Amygdala (tissue), 56 donors: ENCODE measurements around the gene ANKRD55.
"Not testable (repeated sequence)": the region's sequence is repeated elsewhere in the genome, so short reads cannot be mapped to it uniquely, and the experiment has no call there.

Experiments
- DNase-seq, 56 donors: peaks; one replicate each; lab custom pipeline; 2025; lab: John Stamatoyannopoulos, UW

ANKRD55 gene

DNA sequence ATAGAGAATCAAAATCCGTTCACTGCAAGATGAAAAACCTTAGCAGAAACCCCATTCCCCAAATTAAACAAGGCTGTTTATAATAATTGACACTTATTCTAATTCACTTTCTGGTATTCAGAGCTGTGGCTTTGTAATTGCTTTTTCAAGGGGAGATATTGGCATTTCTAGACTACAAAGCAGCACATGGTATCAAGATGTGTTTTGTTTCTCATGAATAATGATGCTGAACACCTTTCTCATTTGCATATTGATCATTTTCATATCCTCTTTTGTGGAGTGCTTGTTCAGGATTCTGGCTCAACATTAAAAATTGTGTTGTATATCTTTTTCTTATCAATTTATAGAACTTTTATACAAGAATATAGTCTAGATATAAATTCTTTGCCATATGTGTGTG is 22.4 kb upstream of the ANKRD55 start:
- no peak for DNase-seq

GRCh38 chr5:56253924-56254323 is 20.8 kb upstream of the ANKRD55 start:
- no peak for DNase-seq

GRCh38 chr5:56253126-56253525 is 20.0 kb upstream of the ANKRD55 start:
- no peak for DNase-seq

DNA sequence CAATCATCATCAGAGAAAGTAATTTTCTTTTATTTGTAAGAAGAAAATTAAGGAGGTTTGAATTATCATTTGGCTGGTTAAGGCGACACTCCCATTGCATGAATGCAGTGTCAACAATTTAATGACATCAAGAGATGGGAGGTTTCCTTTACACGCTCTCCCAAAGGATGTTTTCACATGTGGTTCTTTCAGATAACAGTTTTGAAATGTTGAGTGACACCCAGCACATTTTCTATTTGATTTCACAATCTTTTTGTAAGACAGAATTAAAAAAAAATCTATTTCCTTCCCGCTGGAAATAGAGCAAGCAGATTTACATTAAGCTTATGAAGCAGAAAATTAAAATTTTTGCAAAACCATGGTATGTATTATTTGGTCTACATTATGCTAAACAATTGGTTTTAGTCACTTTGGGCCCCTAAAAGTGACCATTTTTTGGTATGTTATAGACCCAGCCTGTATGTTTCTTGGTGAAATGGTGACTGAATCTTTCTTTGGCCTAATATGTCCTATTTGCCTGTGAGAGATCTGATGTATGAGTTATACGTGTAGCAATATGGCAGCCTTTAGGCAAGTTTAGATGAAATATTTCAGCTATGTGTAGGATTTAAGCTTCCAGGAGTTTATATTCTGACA is 18.9 kb upstream of the ANKRD55 start:
- no peak for DNase-seq

GRCh38 chr5:56251440-56251839 is 18.3 kb upstream of the ANKRD55 start:
- DNase-seq = no peak

GRCh38 chr5:56250011-56250410 is 16.9 kb upstream of the ANKRD55 start:
- no peak for DNase-seq

GRCh38 chr5:56249085-56249484 is 16.0 kb upstream of the ANKRD55 start:
- DNase-seq = not testable (repeated sequence)

GRCh38 chr5:56247592-56247991 is 14.5 kb upstream of the ANKRD55 start:
- no peak for DNase-seq

DNA sequence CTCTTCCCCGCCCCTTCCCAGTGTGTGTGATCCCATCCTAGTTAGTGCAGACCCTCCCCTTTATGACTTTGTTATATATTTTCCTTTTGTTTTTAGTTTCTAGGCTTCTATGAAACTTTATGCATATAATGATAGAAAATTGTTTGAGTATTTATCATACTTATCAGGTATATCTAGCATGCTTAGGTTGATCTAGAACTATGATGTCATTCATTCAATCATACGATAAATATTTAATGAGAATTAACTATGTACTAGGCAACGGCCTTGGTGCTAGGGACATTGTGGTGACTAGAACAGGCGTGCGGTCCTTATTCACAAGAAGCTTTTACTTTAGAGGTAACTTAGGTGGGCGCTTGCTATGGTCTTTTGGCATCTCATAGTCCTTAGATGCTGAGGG is 13.6 kb upstream of the ANKRD55 start:
- DNase-seq = no peak

- no peak for DNase-seq
Observed at GRCh38 chr5:56245481-56245880, 12.4 kb upstream of the ANKRD55 start.

- DNase-seq = no peak
Observed at GRCh38 chr5:56244627-56245026, 11.5 kb upstream of the ANKRD55 start.

DNA sequence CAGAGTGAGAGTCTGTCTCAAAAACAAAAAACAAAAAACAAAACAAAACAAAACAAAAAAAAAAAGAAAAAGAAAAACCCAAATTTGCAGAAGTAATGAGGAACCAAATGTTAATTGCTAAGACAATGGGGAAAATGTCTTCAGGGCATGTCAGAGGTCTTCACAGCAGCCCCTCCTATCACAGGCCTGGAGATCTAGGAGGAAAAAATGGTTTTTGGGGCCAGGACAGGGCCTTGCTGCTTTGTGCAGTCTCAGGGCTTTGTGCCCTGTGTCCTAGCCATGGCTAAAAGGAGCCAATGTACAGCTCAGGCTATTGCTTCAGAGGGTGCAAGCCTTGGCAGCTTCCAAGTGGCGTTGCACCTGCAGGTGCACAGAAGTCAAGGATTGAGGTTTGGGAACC is 9.1 kb upstream of the ANKRD55 start:
- not testable (repeated sequence) for DNase-seq

- DNase-seq = no peak
Observed at GRCh38 chr5:56232538-56232937, 592 bp downstream of the ANKRD55 start.

GRCh38 chr5:56230576-56230975 is 2.6 kb downstream of the ANKRD55 start:
- no peak for DNase-seq

GRCh38 chr5:56229111-56229510 is 4.0 kb downstream of the ANKRD55 start:
- DNase-seq = no peak

GRCh38 chr5:56228631-56229030 is 4.5 kb downstream of the ANKRD55 start:
- DNase-seq = no peak

- no peak for DNase-seq
Observed at GRCh38 chr5:56227691-56228090, 5.4 kb downstream of the ANKRD55 start.

- DNase-seq = not testable (repeated sequence)
Observed at GRCh38 chr5:56223298-56223697, 9.8 kb downstream of the ANKRD55 start.

DNA sequence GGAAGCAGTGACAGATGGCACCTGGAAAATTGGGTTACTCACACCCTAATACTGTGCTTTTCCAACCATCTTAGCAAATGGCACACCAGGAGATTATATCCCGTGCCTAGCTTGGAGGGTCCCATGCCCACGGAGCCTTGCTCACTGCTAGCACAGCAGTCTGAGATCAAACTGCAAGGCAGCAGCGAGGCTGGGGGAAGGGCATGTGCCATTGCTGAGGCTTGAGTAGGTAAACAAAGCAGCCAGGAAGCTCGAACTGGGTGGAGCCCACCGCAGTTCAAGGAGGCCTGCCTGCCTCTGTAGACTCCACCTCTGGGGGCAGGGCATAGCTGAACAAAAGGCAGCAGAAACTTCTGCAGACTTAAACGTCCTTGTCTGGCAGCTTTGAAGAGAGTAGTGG is 11.5 kb downstream of the ANKRD55 start:
- DNase-seq = not testable (repeated sequence)

GRCh38 chr5:56215019-56215830 is 17.9 kb downstream of the ANKRD55 start:
- DNase-seq = no peak

GRCh38 chr5:56213886-56214535 is 19.1 kb downstream of the ANKRD55 start:
- not testable (repeated sequence) for DNase-seq
